HG02678 (cell line): ENCODE results near the gene ROBO1.
A peak's percentile ranks its signal among the peaks of the same experiment; 100 is the strongest.

Source experiments
- ATAC-seq: cut with Tn5 transposase; IDR thresholded peaks from one replicate; pipeline ENCODE4 v1.9.1; 2021; ENCODE audit warnings: mild to moderate bottlenecking, moderate library complexity; ENCODE audit not compliant: unreplicated experiment

ROBO1 gene

DNA sequence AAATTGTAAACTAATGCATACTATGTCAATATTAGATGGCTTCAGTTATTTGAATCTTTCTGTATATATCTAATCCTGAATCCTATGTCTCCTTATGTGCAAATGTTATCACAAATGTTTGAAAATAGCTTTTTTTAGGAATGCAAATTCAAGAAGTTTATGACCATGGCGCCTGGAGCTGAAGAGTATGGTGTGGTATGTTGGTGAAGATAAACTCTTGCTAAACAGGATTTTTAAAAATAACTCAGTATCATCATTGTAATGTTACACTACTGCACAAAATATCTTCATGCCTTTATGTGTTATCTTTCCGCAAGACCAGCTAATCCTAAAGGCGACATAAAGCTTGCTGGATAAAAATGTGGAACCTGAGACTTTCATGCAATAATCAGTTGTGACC, 382.6 kb downstream of the ROBO1 start:
- ATAC-seq, result no peak

DNA sequence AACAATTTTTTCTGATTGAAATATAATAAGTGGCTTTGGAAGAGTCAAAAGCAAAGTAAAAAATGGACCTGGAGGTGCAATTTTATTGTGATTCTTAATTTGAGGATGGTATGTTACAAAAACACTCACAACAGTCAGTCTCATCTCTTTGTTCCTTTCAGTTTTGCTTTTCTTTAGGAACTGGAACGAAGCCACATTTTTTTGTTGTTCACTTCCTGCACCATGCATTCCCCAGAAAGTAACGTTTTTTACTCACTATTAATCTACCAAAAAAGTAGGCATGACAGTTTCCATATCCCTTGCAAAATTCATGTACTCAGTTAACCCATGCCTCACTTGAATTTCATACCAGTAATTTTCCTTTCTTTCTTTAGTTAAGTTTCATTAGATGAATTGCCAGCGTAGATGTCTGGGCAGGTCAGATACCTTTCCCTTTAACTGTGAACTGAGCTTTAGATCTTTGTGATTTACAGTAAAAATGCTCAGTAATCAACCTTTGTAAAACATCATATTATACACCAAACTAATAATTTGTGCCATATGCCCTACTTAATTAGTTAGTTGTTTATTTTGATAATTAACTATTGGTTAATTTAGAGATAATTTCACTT, 384.3 kb downstream of the ROBO1 start:
- no peak for ATAC-seq

DNA sequence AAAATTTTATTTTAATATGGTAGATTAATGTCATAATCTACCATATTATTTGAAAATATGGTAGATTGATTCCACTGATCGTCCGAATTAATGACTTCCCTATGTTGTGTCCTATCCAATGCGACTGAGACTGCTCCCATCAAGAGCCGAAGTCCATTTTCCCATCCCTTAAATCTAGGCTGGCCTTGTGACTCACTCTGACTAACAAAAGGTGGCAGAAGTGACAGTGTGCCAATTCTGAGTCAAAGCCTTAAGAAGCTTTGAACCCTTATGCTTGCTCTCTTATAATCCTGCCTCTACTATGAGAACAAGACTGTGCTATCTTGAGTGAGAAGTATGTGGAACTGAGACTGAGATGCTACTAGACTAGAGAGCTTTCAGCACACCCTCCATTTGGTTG, 387.2 kb downstream of the ROBO1 start:
- no peak for ATAC-seq

DNA sequence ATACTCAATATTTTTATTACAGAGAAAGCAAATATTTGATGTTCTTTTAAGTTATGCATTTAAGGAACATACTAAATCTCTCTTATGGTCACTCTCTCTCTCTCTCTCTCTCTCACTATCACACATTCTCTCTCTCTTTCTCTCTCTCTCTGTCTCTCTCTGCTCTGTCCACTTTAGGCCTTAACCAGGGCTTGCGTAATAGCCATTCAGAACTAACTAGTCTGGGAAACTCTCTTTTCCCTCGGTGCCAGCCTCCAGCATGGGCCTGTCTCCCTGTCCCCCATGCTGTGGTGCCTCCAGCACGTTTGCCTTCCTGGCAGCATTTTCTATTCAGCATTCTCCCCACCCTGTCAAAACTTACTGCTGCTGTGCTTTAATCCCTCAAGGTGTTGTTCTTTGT, 389.7 kb downstream of the ROBO1 start:
- no peak for ATAC-seq

DNA sequence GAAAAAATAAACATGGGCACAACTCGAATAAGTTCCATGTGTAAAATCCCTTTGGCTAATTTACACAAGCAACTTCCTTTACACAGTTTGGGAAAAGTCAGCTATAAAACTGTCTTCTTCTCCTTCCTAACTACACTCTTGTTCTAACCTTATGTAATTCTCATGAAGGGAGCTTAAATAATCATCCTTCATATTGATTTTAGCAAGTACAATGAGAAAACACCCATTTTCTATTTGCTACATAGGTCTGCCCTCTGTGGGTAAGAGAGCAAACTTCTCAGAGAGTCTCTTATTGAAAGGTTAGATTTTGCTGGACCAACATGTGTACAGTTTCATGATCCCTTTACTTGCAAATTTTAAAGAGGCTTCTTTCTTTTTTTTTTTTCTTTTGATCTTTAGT, 398.5 kb downstream of the ROBO1 start:
- no peak for ATAC-seq

DNA sequence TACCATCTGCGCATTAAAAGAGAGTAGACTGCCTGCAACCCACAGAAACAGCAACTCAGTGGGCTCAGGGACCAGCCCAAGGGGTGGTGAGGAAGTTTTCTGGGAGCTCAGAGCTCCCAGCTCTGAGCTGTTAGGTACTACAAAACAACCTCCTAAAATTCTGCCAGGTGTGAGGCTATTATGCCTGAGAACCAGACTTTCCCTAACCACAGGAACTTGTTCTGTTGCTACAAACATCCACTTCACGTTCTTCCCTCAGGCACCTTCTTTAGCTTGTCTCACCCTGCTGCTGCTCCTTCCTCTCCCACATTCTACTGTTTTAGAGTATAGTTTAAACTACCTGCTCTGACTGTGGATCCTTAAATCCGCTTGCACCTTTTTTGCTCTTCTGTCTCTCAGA, 399.4 kb downstream of the ROBO1 start:
- ATAC-seq, result no peak

DNA sequence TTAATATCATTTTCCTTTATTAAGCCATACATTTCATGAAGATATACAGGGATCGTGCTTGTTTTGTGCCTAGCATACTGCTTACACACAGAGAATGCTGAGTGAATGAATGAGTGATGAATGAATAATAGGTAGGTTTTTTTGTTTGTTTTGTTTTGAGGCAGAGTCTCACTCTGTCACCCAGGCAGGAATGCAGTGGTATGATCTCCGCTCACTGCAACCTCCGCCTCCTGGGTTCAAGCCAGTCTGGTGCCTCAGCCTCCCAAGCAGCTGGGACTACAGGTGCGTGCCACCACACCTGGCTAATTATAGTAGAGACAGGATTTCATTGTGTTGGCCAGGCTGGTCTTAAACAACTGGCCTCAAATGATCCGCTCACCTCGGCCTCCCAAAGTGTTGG, 400.0 kb downstream of the ROBO1 start:
- no peak for ATAC-seq

DNA sequence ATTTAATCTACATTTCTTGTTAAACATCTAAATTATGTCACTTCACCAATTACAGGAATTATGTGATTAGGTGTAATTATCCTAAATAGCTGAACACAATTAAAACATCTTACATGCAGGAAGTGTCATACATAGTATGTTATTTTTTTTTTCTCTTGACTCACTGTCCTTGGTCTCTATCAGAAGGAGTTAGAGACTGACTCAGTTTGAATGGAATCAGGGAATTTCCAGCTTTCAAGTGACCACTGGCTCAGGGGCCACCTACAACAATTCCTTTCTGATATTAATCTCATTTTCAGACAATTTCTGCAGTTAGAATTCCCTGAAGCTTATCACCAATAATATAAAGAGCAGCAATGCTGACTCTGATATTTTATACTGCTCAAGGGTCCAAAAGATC, 400.7 kb downstream of the ROBO1 start:
- no peak for ATAC-seq

DNA sequence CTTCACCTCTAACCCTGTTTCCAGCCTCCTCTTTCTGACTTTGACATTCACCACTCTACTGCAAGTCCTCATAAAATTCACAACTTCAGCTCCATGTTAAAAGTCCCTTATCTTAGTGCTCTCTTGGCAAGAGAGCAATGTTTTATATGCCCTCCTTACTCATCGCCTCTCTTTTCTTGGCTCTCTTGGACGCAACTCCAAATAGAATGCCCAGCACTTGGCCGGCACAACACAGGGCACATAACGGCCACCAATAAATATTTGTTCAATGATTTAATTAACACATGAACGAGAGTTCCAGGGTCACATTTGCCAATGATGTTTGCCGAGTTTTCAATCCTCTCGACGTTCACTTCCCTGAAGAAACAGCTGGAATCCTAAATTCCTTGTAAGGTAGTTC, 401.4 kb downstream of the ROBO1 start:
- ATAC-seq, result no peak

DNA sequence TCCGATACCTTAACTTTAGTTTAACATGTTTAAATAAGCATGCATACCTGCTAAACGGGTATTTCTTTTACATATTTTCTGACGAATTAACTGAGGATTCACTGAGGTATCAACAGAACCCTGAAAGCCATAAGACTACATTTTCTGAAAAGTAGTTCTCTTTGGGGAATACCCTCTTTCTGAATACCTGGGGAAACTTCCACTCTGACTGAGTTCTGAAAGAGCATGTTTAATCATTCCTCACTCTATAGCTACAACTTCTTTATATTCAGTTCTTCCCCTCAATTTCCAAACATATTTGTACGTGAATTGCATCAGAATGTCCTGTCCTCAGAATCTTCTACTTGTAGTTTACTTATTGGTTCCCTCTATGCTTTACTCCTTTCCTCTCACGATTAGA, 403.0 kb downstream of the ROBO1 start:
- ATAC-seq, result no peak

DNA sequence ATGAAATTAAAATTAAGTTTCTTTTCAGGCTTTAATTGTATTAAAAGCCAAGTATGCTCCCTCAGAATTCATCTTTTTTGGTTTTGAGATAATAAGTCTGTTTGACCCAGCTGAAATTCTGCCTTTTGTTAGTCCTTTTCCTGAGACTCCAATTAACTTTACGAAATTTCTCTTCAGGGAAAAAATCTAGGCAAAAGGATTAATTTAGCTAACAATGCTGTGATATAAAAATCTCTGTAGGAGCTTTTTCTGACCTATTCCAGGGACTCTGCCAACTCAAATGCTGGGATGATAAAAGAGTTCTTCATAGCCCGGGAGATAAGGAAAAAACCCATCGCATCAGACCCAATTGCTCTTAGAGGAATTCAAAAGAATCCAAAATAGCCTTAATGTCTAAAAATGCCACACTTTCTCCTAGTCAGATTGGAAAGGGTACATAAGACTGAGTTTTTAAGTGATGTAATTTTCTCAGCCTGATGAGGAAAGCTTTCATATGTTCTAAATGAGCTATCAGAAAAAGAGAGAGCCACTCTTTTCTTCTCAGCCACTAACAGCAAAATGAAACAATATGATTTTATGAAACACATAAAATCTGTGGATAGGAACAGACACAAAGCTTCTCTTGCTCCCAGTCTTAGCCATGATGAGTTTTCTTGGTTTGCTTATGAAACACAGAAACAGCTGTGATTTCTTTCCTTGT, 405.1 kb downstream of the ROBO1 start:
- ATAC-seq, result no peak

DNA sequence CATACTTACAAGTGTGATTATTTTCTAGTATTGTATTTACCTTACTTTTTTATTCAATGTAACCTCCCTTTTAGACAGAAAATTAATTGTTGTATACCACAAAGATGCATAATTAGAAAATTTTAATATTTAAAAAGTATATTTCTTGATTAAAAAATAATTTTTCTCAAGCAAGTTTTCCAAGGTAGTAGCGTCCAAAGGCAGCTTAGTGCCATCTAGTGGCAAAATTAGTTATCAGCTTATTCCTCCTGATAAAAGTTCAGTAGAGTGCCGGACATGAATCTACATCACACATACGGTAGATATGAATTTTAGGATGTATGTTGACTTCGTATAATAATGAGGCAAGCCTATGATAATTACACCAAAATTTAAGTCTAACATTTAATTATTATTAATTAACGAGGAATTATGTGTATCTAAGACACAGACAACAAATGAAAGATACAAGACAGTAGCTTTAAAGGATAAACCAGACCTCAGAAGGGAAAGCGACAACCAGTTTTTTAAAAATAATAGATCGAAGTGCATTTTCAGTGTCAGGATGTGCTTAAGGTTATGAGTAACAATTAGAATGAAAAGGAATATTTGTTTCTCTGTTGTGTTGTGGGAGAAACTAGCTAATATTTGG, 405.9 kb downstream of the ROBO1 start:
- ATAC-seq, result peak; percentile 83

DNA sequence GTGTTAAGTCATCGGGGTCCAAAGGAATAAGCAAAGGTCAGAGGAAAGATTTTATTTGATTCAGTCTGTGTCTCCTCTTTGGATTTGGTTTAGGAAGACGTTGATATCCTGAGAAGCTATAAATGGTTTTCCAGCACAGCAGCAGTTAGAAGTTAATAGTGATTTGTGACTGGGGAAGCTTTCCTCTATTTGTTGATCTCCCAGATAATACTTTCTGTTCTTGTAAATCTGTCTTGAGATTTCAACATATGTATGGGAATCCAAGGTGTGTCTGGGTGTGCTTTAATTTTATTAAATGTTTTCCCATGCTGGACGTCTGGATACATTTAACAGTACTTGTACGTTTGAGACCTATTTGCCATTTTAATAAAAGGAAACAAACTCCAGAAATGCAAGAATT, 409.5 kb downstream of the ROBO1 start:
- no peak for ATAC-seq

DNA sequence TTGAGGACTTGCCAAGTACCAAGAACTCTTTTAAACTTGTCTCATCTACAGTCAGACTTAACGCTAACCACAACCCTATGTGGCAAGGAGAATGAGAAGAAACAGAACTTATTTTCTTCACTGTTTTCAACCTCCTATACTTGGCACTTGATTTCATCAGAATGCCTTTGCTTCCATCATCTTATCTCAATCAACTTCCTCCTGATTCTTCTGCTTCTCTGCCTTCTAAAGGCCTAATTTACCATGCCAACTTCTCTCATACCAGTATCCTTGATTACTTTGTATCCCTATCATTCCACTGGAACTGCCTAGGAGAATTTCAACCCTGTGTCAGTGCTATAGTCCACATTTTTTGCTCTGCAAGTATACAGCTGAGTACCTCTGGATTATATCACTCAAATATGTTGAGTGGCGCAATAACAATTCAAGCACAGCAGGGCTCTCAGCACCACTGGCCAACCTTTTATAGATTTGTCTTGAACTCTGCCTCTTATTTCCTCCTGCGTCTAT, 413.6 kb downstream of the ROBO1 start:
- ATAC-seq, result no peak

DNA sequence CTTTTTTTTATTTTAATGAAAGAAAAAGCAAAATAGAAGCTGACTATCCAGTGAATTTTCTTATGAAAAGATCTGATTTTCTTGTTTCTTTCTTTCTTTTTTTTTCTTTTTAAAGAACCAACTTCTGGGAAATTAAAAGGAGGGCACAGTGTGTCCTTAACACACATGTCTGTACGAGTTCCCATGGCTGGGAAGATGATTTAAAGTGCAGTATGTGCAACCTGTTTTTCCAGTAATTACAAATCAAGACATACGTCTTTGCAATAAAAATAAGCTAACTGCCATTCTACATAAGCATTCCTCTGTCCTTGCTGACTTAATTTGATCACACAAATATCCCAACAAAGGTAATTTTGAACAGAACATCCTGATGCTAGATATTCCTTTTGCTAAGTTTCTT, 416.1 kb downstream of the ROBO1 start:
- ATAC-seq, result no peak

DNA sequence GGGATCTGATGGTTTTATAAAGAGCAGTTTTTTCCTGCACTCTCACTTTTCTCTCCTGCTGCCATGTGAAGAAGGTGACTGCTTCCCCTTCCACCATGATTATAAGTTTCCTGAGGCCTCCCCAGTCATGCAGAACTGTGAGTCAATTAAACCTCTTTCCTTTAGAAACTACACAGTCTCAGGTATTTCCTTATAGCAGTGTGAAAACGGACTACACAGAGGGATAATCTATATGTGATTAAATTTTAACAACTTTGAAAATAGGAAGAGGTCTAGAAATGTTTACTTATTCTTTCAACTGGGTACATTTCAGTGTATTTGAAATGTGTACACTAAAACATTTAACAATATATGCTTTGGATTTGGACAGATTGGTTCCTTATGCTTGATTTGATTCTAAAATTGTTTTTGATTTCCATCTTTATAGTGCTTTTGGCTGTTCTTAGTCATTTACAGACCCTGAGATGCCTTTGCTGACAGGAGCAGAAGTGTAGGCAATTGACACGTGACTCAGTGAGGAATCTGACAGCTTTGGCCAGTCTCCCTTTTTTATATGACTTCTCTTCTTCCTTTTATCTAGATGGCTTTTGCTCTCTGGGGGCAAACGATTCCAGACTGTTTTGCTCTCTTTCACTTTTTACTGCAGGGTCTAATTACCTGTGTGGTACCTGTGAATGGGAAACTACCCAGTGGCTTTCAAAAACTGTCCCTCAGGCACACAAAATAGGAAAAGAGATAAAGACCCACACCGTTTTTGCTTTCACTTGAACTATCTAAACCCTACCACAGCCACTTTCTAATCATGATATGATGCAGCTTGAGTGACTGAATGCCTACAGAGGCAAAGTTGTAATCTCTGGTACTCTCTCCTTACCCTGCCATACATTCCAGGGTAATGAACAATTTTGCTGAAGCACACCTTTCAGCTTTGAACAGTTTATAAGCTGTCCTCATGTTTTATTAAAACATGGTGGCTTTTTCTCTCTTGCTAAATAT, 422.6 kb downstream of the ROBO1 start:
- ATAC-seq, result no peak

DNA sequence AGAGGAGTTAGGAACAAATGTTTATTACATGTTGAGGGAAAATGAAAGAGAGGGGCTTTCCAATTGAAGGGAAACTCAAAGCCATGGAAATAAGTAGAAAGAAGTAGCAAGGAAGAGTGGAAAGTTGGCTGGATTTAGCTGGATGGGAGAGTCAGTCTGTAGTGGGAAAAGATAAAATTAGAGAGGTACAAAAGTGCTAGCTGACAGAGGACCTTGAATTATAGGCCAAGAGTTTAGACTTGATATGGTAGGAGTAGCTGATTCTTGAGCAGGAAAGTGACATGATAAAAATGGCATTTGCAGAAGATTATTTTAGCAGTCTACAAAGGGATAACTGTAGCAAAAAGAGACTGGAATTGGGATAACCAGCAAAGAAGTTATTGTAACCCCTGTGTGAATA, 425.8 kb downstream of the ROBO1 start:
- no peak for ATAC-seq

DNA sequence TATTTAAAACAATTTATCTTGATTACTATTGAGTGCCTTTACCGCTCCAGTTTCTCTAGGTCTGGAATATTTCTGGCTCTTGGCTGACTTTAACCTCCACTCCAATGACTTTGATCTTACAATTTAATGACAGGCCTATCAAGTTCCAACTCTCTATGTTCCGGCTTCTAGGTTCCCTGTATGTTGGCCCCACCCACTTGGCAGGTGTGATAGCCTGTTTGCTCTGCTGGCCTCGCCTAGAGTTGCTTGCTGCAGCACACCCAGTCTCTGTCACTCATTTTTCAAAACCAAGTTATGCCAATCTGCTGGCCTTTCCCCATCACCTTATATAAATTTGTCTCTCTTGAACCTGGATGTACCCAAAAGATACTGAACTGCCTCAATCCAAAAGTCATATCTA, 428.0 kb downstream of the ROBO1 start:
- no peak for ATAC-seq

DNA sequence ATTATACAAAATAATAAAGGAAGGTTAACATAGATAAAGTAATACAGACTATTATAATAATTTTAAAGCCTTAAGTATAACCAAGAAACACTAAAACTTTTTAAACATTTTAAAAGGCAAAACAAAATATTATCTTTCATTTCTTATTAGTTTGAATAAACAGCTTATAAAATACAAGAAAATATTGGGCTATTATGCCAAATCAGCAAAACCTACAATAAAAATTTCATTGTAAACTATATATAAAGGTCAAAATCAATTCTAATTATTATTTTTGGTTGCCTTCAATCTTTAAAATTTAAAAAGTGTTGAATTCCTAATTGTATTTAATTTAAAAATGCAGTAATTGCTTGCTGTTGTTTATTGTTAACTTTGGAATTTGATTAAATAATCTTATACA, 430.0 kb downstream of the ROBO1 start:
- no peak for ATAC-seq

DNA sequence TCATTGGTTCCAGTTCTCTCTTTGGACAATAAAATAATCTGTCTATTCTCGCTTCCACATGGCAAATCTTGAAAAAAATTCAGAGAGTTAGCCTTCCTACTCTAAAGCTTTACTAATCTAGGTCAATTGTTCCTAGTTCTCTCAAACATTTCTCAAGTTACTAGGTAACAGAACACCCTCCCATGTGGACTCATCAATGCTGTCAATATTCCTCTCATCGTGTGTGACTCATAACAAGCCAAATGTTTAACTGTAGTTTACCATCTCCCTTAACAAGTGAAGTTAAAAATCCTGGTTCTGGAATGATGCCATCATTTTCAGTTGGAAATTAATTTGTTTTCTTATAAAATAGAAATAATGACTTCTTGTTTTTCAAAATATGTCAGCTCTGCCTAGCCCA, 438.6 kb downstream of the ROBO1 start:
- ATAC-seq, result no peak

DNA sequence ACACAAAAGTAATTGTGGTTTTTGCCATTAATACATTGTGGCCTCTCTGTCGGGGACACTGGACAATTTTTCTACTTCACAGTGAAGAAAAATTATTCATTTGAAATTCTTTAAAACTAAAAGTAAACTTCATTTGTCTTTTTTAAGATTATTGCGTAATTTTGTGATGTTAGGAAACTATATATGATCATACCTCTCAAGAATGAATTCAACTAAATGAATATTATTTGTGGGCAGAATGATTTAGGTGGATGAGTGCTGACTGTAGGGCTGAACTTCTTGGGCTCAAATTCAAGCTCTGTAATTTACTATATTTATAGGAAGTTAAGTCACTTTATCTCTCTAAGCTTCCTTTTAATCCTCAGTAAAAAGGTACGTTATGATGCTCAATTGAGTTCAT, 441.2 kb downstream of the ROBO1 start:
- ATAC-seq, result no peak
